ENCODE measurements around the gene EFCAB14. TPM values are rescaled to one million over a fixed set of nuclear protein-coding genes. Genes with fewer than 3 reads are reported as not detected.

Gene EFCAB14
- polyA plus RNA-seq, 3 donors from 2014 or later: 85.8 to 145 (median 98.8) TPM

Other genes starting within 250 kb of the EFCAB14 start
- not detected for gene DMBX1, start 229.3 kb downstream of the EFCAB14 start, polyA plus RNA-seq
- gene KNCN, start 167.5 kb downstream of the EFCAB14 start, polyA plus RNA-seq: not detected
- 10 to 100 TPM; 23.2 to 35.7 (median 27.6) TPM for gene MKNK1, start 114.8 kb downstream of the EFCAB14 start, polyA plus RNA-seq
- gene MOB3C, start 102.3 kb downstream of the EFCAB14 start, polyA plus RNA-seq: 10 to 100 TPM in 1 of 3 donors, 1 to 10 TPM in 2; 5.5 to 14.6 (median 6.8) TPM
- gene ATPAF1, start 50.8 kb downstream of the EFCAB14 start, polyA plus RNA-seq: 100 to 1,000 TPM in 1 of 3 donors, 10 to 100 TPM in 2; 50.6 to 139 (median 51.7) TPM
- not detected for gene TEX38, start 47.3 kb downstream of the EFCAB14 start, polyA plus RNA-seq
- not detected for gene CYP4B1, start 79.9 kb upstream of the EFCAB14 start, polyA plus RNA-seq
- gene CYP4A11, start 222.4 kb upstream of the EFCAB14 start, polyA plus RNA-seq: not detected